Trophoblast cell (in vitro differentiated cells and primary cell): ENCODE results near the gene MRPS23.
A peak's percentile ranks its signal among the peaks of the same experiment; 100 is the strongest.

Experiments used
- DNase-seq, 2 donors: peaks; one replicate each; pipeline ENCODE4 v3.0.0-alpha.2; 2016
- H2AFZ ChIP-seq: 2 replicates; pipeline ENCODE4 v1.6.1; 2013; ENCODE audit warnings: low read length, moderate library complexity, mild to moderate bottlenecking; ENCODE audit not compliant: insufficient read depth, poor library complexity
- H2AK5ac ChIP-seq: 2 replicates; pipeline ENCODE4 v1.6.1; 2013; ENCODE audit warnings: mild to moderate bottlenecking, low read length
- H2BK120ac ChIP-seq: 2 replicates; pipeline ENCODE4 v1.6.1; 2013; ENCODE audit warnings: low read length, mild to moderate bottlenecking, moderate library complexity; ENCODE audit not compliant: insufficient read depth, poor library complexity
- H2BK12ac ChIP-seq: 2 replicates; pipeline ENCODE4 v1.6.1; 2013; ENCODE audit warnings: mild to moderate bottlenecking, low read length, moderate library complexity
- H2BK5ac ChIP-seq: 2 replicates; pipeline ENCODE4 v1.6.1; 2013; ENCODE audit warnings: low read length, low read depth, moderate library complexity, mild to moderate bottlenecking; ENCODE audit not compliant: poor library complexity
- H3K14ac ChIP-seq: 2 replicates; pipeline ENCODE4 v1.6.1; 2013; ENCODE audit warnings: mild to moderate bottlenecking, low read length
- H3K18ac ChIP-seq: 2 replicates; pipeline ENCODE4 v1.6.1; 2013; ENCODE audit warnings: mild to moderate bottlenecking, low read length
- H3K23ac ChIP-seq: 2 replicates; pipeline ENCODE4 v1.6.1; 2013; ENCODE audit warnings: low read length
- H3K27ac ChIP-seq: 2 replicates; pipeline ENCODE4 v1.5.1; 2013; ENCODE audit warnings: low read depth, mild to moderate bottlenecking, inconsistent platforms, low read length, moderate library complexity
- H3K27me3 ChIP-seq: 2 replicates; pipeline ENCODE4 v1.6.1; 2013; ENCODE audit warnings: inconsistent platforms, mild to moderate bottlenecking, low read length, moderate library complexity; ENCODE audit not compliant: insufficient read depth
- H3K36me3 ChIP-seq, 2 experiments: 1 replicate in 1 of 2; 2 replicates in 1 of 2; pipeline ENCODE4 v1.6.1; 2013; ENCODE audit warnings: low read length in 2 of 2, mild to moderate bottlenecking in 2 of 2, moderate library complexity in 1 of 2; ENCODE audit not compliant: insufficient read depth in 2 of 2, control insufficient read depth in 1 of 2
- H3K4ac ChIP-seq: 2 replicates; pipeline ENCODE4 v1.6.1; 2013; ENCODE audit warnings: low read depth, mild to moderate bottlenecking, low read length, moderate library complexity
- H3K4me1 ChIP-seq, 2 experiments: 1 replicate in 1 of 2; 2 replicates in 1 of 2; pipeline ENCODE4 v1.6.1; 2013; ENCODE audit warnings: low read length in 2 of 2, mild to moderate bottlenecking in 2 of 2, moderate library complexity in 1 of 2; ENCODE audit not compliant: insufficient read depth in 2 of 2, control insufficient read depth in 1 of 2
- H3K4me2 ChIP-seq: 2 replicates; pipeline ENCODE4 v1.6.1; 2013; ENCODE audit warnings: inconsistent platforms, mild to moderate bottlenecking, low read length, moderate library complexity
- H3K4me3 ChIP-seq: 2 replicates; pipeline ENCODE4 v1.5.1; 2013; ENCODE audit warnings: mild to moderate bottlenecking, low read depth, low read length, inconsistent platforms
- H3K79me1 ChIP-seq: one replicate; pipeline ENCODE4 v1.6.1; 2013; ENCODE audit warnings: low read length
- H3K79me2 ChIP-seq: 2 replicates; pipeline ENCODE4 v1.6.1; 2013; ENCODE audit warnings: low read length, mild to moderate bottlenecking; ENCODE audit not compliant: control insufficient read depth, insufficient read depth, poor library complexity
- H3K9ac ChIP-seq: 2 replicates; pipeline ENCODE4 v1.6.1; 2013; ENCODE audit warnings: mild to moderate bottlenecking, low read length
- H3K9me3 ChIP-seq: 2 replicates; pipeline ENCODE4 v1.6.1; 2013; ENCODE audit warnings: low read depth, mild to moderate bottlenecking, control low read depth, inconsistent platforms, low read length; ENCODE audit not compliant: insufficient read depth
- H4K12ac ChIP-seq: 2 replicates; pipeline ENCODE4 v1.6.1; 2013; ENCODE audit warnings: low read depth, mild to moderate bottlenecking, low read length, moderate library complexity
- H4K8ac ChIP-seq: 2 replicates; pipeline ENCODE4 v1.6.1; 2013; ENCODE audit warnings: low read depth, mild to moderate bottlenecking, low read length, moderate library complexity
- H4K91ac ChIP-seq: one replicate; pipeline ENCODE4 v1.6.1; 2013; ENCODE audit warnings: low read depth, mild to moderate bottlenecking, low read length, moderate library complexity
- WGBS: extraction: QIAGEN DNeasy Blood & Tissue Kit; methylation state at CpG from one replicate; pipeline ENCODE4 v1.1.7; 2013; ENCODE audit warnings: missing lambda C conversion rate; ENCODE audit not compliant: insufficient read length, insufficient coverage; ENCODE audit errors: extremely low coverage; 5-methylcytosine and 5-hydroxymethylcytosine counted together

Gene MRPS23

DNA sequence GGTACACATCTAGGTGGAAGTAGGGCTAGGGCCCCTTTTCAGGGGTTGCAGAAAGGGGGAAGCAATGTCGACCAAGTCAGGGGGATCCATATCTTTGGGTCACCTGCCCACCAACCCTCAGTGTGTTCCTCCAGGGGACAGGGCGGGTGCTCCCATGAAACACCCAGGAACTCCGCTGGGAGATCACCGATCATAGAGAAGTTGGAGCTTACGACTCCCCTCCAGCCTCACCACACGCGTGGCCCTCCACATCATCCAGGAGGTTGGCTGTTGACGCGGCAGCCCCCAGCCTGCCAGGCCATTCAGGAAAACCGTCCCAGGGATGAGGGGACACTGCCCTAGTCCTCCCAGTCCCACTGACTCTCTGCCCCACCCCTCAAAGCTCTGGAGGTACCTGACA, 17.3 kb upstream of the MRPS23 start:
- no peak for DNase-seq
- Histone ChIP-seq H3K23ac (no peak overlapping the region), H3K27me3 (no peaks in the 10 kb centered on the region), H2BK120ac (no peak overlapping the region), H4K12ac (no peak overlapping the region), H3K14ac (peak overlapping the region; percentile 7), H3K9ac (no peak overlapping the region), H3K79me1 (peaks cover 8% of the 10 kb centered on the region), H2BK5ac (no peak overlapping the region), H3K4me2 (no peak overlapping the region), H3K36me3 (peaks cover 13 to 15% of the 10 kb centered on the region in 2 experiments), H3K4me1 (peaks cover 15 to 16% of the 10 kb centered on the region in 2 experiments), H3K79me2 (no peaks in the 10 kb centered on the region), H3K4me3 (no peak overlapping the region), H4K91ac (peak overlapping the region; percentile 46), H3K18ac (no peak overlapping the region), H3K9me3 (no peaks in the 10 kb centered on the region), H3K27ac (no peak overlapping the region), H2AFZ (no peak overlapping the region), H4K8ac (no peak overlapping the region), H3K4ac (no peak overlapping the region), H2AK5ac (peak overlapping the region; percentile 6), H2BK12ac (peak overlapping the region; percentile 34)
- no CpG with 5 or more reads among the region's 10 CpGs for WGBS

DNA sequence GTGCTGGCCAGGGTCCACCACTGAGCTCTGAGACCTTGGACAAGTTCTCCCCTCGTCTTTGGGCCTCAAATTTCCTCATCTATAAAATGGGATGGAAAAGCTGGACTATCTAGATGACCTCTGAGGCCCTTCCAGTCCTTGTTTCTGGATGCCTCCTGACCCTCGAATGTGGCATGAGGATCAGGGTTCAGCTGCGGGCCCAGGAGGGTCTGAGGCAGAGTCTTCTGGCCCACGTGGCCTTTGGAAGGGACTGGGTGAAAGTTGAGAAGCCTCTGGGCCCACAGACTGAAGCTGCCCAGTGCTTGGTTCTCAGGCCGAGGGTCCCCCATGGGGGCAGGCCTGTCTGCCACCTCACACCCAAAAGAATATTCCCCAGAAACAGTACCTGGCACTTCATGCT, 16.9 kb upstream of the MRPS23 start:
- DNase-seq = no peak
- no peak overlapping the region for H2AFZ ChIP-seq
- no peak overlapping the region for H2BK5ac ChIP-seq
- no peak overlapping the region for H4K91ac ChIP-seq
- no peak overlapping the region for H2BK120ac ChIP-seq
- peaks cover 10 to 12% of the 10 kb centered on the region in 2 experiments for H3K36me3 ChIP-seq
- no peak overlapping the region for H3K4me2 ChIP-seq
- no peak overlapping the region for H3K18ac ChIP-seq
- no peak overlapping the region for H4K12ac ChIP-seq
- H3K27me3 ChIP-seq = no peaks in the 10 kb centered on the region
- H4K8ac ChIP-seq = no peak overlapping the region
- H3K9ac ChIP-seq = no peak overlapping the region
- H3K4ac ChIP-seq = no peak overlapping the region
- H3K4me1 ChIP-seq = peaks cover 17 to 20% of the 10 kb centered on the region in 2 experiments
- no peak overlapping the region for H3K4me3 ChIP-seq
- H3K27ac ChIP-seq = no peak overlapping the region
- no peak overlapping the region for H3K14ac ChIP-seq
- H3K79me2 ChIP-seq = no peaks in the 10 kb centered on the region
- WGBS = no CpG with 5 or more reads among the region's 5 CpGs
- H2AK5ac ChIP-seq = no peak overlapping the region
- no peaks in the 10 kb centered on the region for H3K9me3 ChIP-seq
- peaks cover 8% of the 10 kb centered on the region for H3K79me1 ChIP-seq
- no peak overlapping the region for H3K23ac ChIP-seq
- H2BK12ac ChIP-seq = peak overlapping the region; percentile 34

DNA sequence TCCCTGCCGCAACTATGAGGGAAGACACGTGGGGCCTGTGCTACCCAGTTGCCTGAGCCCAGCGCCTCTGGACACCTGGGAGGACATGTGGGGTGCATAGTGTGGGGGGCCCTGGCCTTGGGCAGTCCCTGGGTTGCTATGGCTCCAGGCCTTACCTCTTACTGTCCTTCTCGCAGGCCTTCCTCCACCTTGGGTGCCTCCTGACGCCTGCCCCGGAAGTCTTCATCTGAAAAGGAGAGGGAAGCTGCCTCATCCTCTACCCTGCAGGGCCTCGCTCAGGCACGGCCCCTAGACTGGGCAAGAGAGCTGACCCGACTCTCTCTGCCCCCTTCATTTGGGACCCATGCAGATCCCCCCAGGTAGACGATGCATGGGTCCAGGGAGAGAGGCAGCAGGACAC, 16.5 kb upstream of the MRPS23 start:
- no peak overlapping the region for H2BK5ac ChIP-seq
- peaks cover under 1% of the 10 kb centered on the region for H3K9me3 ChIP-seq
- no peaks in the 10 kb centered on the region for H3K79me2 ChIP-seq
- H3K9ac ChIP-seq = no peak overlapping the region
- no peak overlapping the region for H4K8ac ChIP-seq
- H3K79me1 ChIP-seq = peaks cover 10% of the 10 kb centered on the region
- no peak overlapping the region for H2BK120ac ChIP-seq
- peaks cover 10 to 12% of the 10 kb centered on the region in 2 experiments for H3K36me3 ChIP-seq
- no peak overlapping the region for H2BK12ac ChIP-seq
- H3K27ac ChIP-seq = no peak overlapping the region
- H3K27me3 ChIP-seq = no peaks in the 10 kb centered on the region
- no peak overlapping the region for H2AFZ ChIP-seq
- H2AK5ac ChIP-seq = no peak overlapping the region
- no peak overlapping the region for H4K91ac ChIP-seq
- no peak overlapping the region for H3K4me2 ChIP-seq
- no peak overlapping the region for H4K12ac ChIP-seq
- H3K18ac ChIP-seq = no peak overlapping the region
- H3K4me3 ChIP-seq = no peak overlapping the region
- H3K23ac ChIP-seq = no peak overlapping the region
- no peak overlapping the region for H3K14ac ChIP-seq
- no peak overlapping the region for H3K4ac ChIP-seq
- DNase-seq = no peak
- WGBS = no CpG with 5 or more reads among the region's 10 CpGs
- H3K4me1 ChIP-seq = peaks cover 20 to 24% of the 10 kb centered on the region in 2 experiments

DNA sequence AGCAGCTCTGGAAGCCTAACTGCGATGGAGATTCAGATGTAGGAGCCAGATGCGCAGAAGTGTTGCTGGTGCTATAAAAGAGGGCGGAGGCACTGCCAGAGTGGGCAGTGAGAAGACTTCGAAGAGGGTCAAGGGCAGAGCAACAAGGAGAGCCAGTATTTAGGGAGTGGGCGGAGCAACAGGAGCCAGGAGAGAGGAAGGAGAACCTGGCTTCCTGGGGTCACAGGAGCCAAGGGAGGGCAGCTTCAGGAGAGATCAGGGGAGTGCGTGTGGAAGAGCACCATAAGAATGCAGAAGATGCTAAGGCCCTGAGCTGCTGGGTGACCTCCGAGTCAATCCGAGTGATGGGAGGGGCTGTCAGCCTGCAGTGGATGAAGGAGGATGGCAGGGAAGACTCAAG, 14.4 kb upstream of the MRPS23 start:
- Histone ChIP-seq H3K9me3 (peaks cover 1% of the 10 kb centered on the region), H3K14ac (no peak overlapping the region), H2BK120ac (no peak overlapping the region)

More for the DNA sequence above, 14.4 kb upstream of the MRPS23 start:
- Histone ChIP-seq H4K91ac (no peak overlapping the region), H3K4me1 (peaks cover 26 to 33% of the 10 kb centered on the region in 2 experiments), H3K27ac (no peak overlapping the region), H3K9ac (no peak overlapping the region), H3K27me3 (no peaks in the 10 kb centered on the region), H3K23ac (no peak overlapping the region), H3K4me2 (no peak overlapping the region), H3K36me3 (peaks cover 6 to 10% of the 10 kb centered on the region in 2 experiments), H3K79me2 (no peaks in the 10 kb centered on the region), H3K79me1 (peaks cover 10% of the 10 kb centered on the region), H2AFZ (no peak overlapping the region), H3K4ac (no peak overlapping the region), H3K4me3 (no peak overlapping the region), H4K8ac (no peak overlapping the region), H2BK5ac (no peak overlapping the region), H2BK12ac (no peak overlapping the region), H2AK5ac (no peak overlapping the region), H3K18ac (no peak overlapping the region), H4K12ac (no peak overlapping the region)
- DNase-seq = no peak
- no CpG with 5 or more reads among the region's 8 CpGs for WGBS
